ENCODE results near the gene DNAAF1. TPM values are rescaled to one million over a fixed set of nuclear protein-coding genes. Genes with fewer than 3 reads are reported as not detected.

Gene DNAAF1
- total RNA-seq, 4 donors from 2014 or later: 0.20 to 1.1 (median 0.90) TPM; not detected in 1

- WGBS, 2 donors: 72 to 82% methylated on average over 11 of the region's 11 CpGs
- H3K36me3 ChIP-seq: no peaks in the 10 kb centered on the region
- no peak overlapping the region for H3K4me3 ChIP-seq
- DNase-seq (ENCODE audit: low spot score in 2 of 2): no peak
- peaks cover 0 to 16% (median 0%) of the 10 kb centered on the region in 4 donors for H3K4me1 ChIP-seq
- no peak overlapping the region for H3K27ac ChIP-seq
- no peaks in the 10 kb centered on the region for H3K9me3 ChIP-seq
- H3K27me3 ChIP-seq: no peaks in the 10 kb centered on the region
- no peak for TF ChIP-seq CTCF (IDR thresholded peaks at IDR 0.05)
- TF ChIP-seq POLR2A (IDR thresholded peaks at IDR 0.05): no peak
- TF ChIP-seq EP300 (IDR thresholded peaks at IDR 0.05): no peak
These were observed 8.6 kb upstream of the DNAAF1 start for GRCh38 chr16:84136331-84137125.

- H3K27ac ChIP-seq: no peak overlapping the region
- no peaks in the 10 kb centered on the region for H3K27me3 ChIP-seq
- TF ChIP-seq EP300 (IDR thresholded peaks at IDR 0.05) (no peak), POLR2A (IDR thresholded peaks at IDR 0.05) (no peak), CTCF (IDR thresholded peaks at IDR 0.05) (no peak)
- no peaks in the 10 kb centered on the region for H3K36me3 ChIP-seq
- no peaks in the 10 kb centered on the region for H3K9me3 ChIP-seq
- 67 to 83% methylated on average over 8 of the region's 8 CpGs for WGBS, 2 donors
- H3K4me3 ChIP-seq: no peak overlapping the region
- H3K4me1 ChIP-seq: peaks cover 0 to 16% (median 0%) of the 10 kb centered on the region in 4 donors
- DNase-seq (ENCODE audit: low spot score in 2 of 2): no peak
These were observed 7.8 kb upstream of the DNAAF1 start for GRCh38 chr16:84137287-84137686.

GRCh38 chr16:84137769-84138357 is 7.2 kb upstream of the DNAAF1 start:
- H3K27ac ChIP-seq: no peak overlapping the region
- peaks cover 0 to 16% (median 0%) of the 10 kb centered on the region in 4 donors for H3K4me1 ChIP-seq
- H3K36me3 ChIP-seq: no peaks in the 10 kb centered on the region
- no peak overlapping the region for H3K4me3 ChIP-seq
- H3K9me3 ChIP-seq: no peaks in the 10 kb centered on the region
- WGBS, 2 donors: 88 to 89% methylated on average over 7 of the region's 7 CpGs
- no peaks in the 10 kb centered on the region for H3K27me3 ChIP-seq
- no peak for DNase-seq (ENCODE audit: low spot score in 2 of 2)
- TF ChIP-seq CTCF (IDR thresholded peaks at IDR 0.05) (no peak), EP300 (IDR thresholded peaks at IDR 0.05) (no peak), POLR2A (IDR thresholded peaks at IDR 0.05) (no peak)

GRCh38 chr16:84138500-84138823 is 6.6 kb upstream of the DNAAF1 start:
- Histone ChIP-seq H3K27ac (peak overlapping the region in 2 of 4 donors; percentile 17 to 64), H3K9me3 (no peaks in the 10 kb centered on the region), H3K4me1 (peaks cover 0 to 19% (median under 1%) of the 10 kb centered on the region in 4 donors), H3K36me3 (no peaks in the 10 kb centered on the region), H3K4me3 (no peak overlapping the region), H3K27me3 (no peaks in the 10 kb centered on the region)
- DNase-seq (ENCODE audit: low spot score in 2 of 2): no peak
- TF ChIP-seq EP300 (IDR thresholded peaks at IDR 0.05) (no peak), POLR2A (IDR thresholded peaks at IDR 0.05) (no peak), CTCF (IDR thresholded peaks at IDR 0.05) (no peak)
- WGBS, 2 donors: 54 to 58% methylated on average over 2 of the region's 2 CpGs

All from tibial nerve (tissue), 4 donors.